ENCODE results near the gene METTL16.

DNA sequence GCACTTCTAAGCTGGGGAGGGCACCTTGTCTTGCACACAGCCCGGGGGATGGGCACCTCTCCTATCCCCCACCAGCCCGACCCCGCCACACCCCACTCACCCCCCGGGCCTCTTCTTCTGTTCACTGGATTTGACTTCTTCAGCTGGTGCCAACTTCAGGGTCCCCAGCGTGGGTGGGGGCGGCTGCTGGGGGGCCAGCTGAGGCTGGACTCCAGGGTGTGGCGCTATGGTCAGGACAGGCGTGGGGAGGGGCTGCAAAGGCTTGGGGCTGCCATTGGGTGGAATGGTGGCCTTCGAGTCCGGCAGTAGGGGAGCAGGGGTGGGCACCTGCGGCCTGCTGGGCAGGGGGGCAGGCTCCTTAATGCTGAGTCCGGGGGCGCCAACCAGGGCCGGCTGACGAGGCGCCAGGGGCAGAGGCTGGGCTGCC, 116.9 kb downstream of the METTL16 start:
- TF ChIP-seq, protein P1, sequence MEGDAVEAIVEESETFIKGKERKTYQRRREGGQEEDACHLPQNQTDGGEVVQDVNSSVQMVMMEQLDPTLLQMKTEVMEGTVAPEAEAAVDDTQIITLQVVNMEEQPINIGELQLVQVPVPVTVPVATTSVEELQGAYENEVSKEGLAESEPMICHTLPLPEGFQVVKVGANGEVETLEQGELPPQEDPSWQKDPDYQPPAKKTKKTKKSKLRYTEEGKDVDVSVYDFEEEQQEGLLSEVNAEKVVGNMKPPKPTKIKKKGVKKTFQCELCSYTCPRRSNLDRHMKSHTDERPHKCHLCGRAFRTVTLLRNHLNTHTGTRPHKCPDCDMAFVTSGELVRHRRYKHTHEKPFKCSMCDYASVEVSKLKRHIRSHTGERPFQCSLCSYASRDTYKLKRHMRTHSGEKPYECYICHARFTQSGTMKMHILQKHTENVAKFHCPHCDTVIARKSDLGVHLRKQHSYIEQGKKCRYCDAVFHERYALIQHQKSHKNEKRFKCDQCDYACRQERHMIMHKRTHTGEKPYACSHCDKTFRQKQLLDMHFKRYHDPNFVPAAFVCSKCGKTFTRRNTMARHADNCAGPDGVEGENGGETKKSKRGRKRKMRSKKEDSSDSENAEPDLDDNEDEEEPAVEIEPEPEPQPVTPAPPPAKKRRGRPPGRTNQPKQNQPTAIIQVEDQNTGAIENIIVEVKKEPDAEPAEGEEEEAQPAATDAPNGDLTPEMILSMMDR (IDR thresholded peaks at IDR 0.05) = no peak
- TF ChIP-seq POLR2A (IDR thresholded peaks at IDR 0.05) = no peak
